Measurements from ENCODE around the gene TEC. TPM values are rescaled to one million over a fixed set of nuclear protein-coding genes. Genes with fewer than 3 reads are reported as not detected.
A peak's percentile ranks its signal among the peaks of the same experiment; 100 is the strongest.

TEC gene
- total RNA-seq, 1 experiment from 2014 or later: 7.3 TPM

GRCh38 chr4:48127231-48127630 is 142.4 kb downstream of the TEC start:
- no peak for DNase-seq (ENCODE audit: low read depth)

DNA sequence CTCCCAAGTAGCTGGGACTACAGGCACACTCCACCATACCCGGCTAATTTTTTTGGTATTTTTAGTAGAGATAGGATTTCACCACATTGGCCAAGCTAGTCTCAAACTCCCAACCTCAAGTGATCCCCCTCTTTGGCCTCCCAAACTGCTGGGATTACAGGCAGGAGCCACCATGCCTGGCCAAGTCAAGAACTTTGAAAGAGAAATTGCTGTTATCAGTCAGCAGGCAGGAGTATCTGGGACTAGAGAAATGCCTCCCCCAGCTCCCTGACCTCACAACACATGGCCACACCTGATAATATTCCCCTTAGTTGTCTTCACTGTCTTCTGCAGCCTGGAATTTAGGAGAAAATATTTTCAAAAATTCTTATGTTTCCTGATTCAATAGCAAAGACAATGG is 143.0 kb downstream of the TEC start:
- DNase-seq (ENCODE audit: low read depth): no peak

- no peak for DNase-seq (ENCODE audit: low read depth)
Measured at GRCh38 chr4:48124870-48125269, 144.8 kb downstream of the TEC start.

GRCh38 chr4:48122756-48123155 is 146.9 kb downstream of the TEC start:
- DNase-seq (ENCODE audit: low read depth): no peak

- no peak for DNase-seq (ENCODE audit: low read depth)
Measured at GRCh38 chr4:48121180-48121579, 148.5 kb downstream of the TEC start.

GRCh38 chr4:48120132-48120531 is 149.5 kb downstream of the TEC start:
- no peak for DNase-seq (ENCODE audit: low read depth)

GRCh38 chr4:48119646-48120045 is 150.0 kb downstream of the TEC start:
- DNase-seq (ENCODE audit: low read depth): no peak

DNA sequence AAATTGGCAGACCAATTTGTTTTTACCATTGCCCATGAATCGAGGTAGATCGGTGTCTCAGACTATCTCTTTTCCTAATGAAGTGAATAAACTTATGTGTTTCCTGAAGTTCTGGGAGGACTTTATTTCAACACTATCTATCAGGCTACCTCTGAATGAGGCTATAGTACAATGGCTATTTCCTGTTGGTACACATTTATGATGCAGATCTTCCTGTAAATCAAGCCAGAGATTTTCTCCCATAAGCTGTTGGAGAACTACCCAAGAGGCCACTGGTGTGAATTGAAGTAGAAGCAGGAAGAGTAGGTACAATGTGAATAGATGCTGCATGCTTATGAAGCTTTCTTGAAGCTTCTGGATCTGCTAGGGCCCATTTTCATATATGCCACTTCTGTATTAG is 151.6 kb downstream of the TEC start:
- DNase-seq (ENCODE audit: low read depth): no peak

- no peak for DNase-seq (ENCODE audit: low read depth)
Measured at GRCh38 chr4:48116582-48116981, 153.1 kb downstream of the TEC start.

DNA sequence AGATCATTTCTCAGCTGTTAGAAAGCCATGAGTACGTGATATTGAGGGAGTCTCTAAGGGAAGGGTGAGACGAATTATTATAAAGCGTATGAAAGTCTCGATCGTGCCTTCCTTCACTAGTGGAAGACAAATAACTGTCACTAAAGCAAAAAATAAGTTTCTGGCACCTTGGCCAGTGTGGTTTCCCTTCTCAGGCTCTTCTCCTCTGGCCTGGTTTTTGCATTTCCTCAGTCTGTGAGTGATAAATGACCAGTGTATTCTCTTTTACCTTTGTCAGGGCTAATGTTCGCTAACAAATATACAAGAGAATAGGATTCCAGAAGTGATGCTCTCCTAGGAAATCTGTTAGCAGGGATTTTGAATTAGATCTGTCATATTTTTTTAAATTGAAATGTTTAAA is 155.2 kb downstream of the TEC start:
- DNase-seq (ENCODE audit: low read depth): no peak

DNA sequence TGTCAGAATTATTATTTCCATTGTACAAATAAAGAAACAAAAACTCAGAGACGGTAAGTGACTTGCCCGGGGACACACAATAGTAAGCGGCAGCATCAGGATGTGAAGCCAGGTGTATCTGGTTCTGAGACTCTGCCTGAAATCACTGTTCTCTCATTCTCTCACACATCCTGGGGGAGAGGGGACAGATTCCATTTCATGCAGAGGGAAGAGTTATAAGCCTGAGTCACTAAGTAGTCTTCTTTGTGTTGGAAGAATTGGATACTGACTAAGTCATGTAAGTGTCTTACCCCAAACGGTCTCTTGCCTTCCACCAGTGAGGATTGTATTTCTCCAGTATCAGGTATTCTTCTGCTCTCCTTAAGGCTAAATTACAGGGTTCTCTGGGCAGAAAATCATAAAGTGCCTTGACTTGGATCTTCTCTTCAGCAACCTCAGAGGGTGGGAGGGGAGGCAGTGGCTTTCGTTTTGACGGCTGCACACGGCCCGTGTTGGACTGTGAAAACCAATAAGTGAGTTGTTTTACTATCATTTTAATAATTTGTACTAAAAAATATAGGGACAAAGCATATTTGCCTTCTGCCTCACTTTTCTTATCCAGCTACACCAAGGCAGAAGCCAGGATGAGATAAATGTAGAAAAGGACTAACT is 157.5 kb downstream of the TEC start:
- peak; percentile 50 for DNase-seq (ENCODE audit: low read depth)

GRCh38 chr4:48110452-48110978 is 159.1 kb downstream of the TEC start:
- DNase-seq (ENCODE audit: low read depth): no peak

DNA sequence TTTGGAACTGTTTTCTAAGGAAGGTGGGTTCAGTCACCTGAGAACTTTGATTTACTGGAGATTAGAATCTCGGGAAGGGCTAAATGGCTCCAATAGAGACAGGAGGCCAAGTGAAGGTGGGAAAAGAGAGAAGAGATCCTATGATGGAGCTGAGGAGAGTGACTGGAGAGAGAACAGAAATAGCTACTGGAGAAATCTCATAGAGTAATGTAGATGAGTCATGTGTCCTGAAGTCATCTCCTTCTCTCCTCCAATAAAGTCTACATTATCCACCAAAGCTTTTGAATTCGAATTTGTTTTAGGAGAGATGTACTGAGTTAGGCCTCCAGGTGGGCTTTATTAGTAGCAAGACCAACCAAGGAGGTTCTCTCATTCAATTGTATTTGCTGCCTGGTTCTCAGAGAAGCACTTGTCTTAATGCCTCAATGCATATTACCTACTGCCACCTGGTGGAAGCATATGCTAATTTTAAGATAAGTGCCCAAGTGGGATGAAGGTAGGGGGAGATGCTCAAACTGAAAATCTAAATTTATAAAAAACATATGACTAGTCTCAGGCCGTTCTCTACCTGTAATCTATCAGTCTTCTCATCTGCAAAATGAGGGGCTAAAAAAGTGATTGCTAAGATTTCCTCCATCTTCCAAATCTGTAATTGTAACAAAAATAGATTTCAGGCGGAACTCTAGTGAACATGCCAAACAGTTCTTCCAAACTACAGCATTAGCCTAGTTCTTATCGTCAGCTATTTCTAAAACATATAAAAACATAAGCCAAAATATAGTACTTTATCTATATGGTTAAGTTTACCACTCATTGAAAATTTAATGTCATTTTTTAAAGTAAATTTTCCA is 160.0 kb downstream of the TEC start:
- peak; percentile 50 for DNase-seq (ENCODE audit: low read depth)

DNA sequence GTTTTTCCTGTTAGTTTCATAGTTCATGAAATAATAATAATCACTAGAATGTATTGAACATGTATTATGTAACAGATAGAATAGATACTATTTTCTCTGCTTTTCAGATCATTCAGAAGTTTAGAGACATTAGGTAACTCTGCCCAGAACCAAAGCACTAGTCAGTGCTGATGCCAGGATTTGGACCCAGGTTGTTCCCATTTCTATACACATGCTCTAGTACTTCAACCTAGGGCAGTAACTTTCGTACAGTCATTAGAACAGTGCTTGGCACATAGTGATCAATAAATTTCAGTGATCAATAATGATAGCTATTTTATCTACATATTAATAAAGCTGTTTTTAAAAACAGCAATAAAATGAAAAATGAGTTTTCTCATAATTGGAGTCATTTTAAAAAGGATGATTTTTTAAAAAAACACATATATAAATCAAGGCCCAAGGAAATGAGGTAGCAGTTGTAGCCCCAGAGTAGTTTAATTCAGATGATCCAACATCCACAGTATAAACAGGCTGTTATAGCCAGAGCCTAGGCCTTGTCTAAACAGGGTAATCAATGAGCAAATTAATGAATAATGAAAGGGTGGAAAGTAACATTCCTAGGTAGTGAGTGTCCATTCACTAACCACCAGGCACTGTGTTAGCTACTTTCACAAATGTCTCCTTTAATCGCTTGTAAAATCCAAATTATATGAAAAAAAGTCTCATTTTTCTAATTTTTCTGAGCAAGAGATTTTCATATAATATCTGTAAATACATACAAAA is 161.1 kb downstream of the TEC start:
- DNase-seq (ENCODE audit: low read depth): no peak

GRCh38 chr4:48105230-48105629 is 164.4 kb downstream of the TEC start:
- DNase-seq (ENCODE audit: low read depth): no peak

- DNase-seq (ENCODE audit: low read depth): no peak
Measured at GRCh38 chr4:48103483-48104139, 166.0 kb downstream of the TEC start.

DNA sequence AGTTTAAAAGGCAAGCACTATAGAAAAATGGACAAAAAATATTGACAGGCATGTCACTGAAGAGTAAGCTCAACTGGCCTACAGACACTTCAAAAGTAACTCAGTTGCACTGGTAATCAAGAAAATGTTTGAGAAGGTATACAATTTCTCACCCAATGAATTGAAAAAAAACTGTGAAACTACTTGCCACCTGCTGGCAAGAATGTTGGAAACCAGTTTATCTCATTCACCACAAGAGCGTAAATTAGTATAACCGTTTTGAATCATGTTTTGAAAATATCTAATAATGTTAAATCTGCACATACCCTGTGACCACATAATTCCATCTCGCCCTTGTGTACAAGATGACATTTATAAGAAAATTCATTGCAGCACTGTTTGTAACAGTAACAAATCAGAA is 167.3 kb downstream of the TEC start:
- DNase-seq (ENCODE audit: low read depth): no peak

- no peak for DNase-seq (ENCODE audit: low read depth)
Measured at GRCh38 chr4:48100256-48100655, 169.4 kb downstream of the TEC start.

DNA sequence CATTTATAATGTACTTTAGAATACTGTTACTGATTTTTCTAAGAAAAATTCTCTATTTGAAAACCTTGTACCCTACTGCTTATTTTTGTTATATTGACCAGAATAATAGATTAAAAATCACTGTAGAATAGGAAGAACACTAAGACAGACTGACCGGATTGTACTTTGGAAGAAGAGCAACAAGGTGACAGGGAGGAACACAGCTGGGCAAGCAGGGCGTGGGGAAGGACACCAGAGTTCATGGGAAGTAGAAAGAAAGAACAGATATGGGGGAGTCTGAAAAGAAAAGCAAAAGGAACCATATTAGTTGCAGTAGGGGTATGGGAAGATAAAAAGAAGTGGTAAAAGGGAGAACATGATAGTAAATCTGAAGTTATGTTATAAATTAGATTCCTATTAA is 174.2 kb downstream of the TEC start:
- no peak for DNase-seq (ENCODE audit: low read depth)

GRCh38 chr4:48093991-48094416 is 175.6 kb downstream of the TEC start:
- DNase-seq (ENCODE audit: low read depth): peak; percentile 44

DNA sequence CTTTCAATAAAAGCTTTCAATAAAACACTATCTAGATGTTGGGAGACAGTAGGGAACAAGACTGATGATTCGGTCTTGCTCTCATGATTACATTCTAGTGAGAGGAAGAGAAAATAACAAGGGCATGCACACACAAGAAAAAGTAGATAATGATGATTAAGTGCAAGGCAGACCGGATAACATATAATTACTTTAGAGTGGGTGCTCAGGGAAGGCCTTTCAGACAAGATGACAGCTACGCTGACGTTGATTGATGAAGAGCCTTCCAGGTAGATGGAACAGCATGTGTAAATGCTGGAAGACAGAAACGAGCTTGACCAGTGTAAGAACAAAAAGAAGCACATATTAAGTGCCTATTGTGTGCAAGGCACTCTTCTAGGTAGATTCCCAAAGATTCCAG is 179.0 kb downstream of the TEC start:
- DNase-seq (ENCODE audit: low read depth): no peak
